NCI-H2107 treated with DMSO at 0.1 percent for 48 hours (cell line): ENCODE data around the gene CXCR5.

Experiments used
- DNase-seq: peaks from one replicate; lab custom pipeline; 2025; ENCODE audit not compliant: unreplicated experiment; lab: John Stamatoyannopoulos, UW

CXCR5 gene

DNA sequence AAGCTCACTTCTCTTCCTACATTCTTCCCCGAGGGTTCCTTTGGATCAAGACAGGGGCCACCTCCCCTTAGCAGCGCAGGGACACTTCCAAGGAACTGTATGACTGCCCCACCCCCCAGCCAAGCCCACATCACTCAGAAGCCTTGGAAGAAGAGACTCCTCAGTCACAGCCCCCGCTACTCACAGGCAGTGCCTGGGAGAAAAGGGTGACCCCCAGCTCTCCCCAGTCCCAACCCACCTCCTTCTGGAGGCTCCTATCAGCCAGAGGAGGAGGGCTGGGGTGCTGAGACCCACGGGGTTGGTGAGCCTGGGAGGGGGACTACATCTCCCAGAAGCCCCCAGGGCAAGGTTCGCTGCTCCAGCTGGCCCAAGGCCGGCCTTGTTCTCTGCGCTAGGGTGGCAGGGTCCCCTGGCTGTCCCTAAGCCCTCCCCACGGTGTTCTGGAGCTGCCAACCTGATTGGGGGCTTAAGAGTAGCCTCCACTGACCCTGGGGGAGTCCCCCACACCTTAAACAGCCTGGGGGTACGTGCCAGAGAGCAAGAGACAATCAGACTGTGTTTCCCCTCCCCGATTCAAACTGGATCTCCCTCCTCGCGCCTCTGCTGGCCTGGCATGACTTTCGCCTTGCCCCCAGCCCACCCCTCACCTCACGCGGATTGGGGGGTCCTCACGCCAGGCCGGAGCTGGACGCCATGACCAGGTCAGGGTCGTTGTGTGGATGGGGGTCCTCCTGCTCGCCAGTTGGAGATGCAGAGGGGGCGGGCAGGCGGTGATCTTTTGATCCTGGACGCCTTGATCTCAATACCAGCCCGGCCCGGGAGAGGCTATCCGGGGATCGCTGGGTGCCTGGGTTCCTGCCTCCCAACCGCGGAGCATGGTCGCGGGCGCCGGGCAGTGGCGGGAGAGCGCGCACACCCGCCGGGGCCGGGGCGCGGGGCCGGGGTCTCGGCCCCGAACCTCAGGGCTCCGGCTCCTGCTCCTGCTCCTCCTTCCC is 41.2 kb downstream of the CXCR5 start:
- no peak for DNase-seq

DNA sequence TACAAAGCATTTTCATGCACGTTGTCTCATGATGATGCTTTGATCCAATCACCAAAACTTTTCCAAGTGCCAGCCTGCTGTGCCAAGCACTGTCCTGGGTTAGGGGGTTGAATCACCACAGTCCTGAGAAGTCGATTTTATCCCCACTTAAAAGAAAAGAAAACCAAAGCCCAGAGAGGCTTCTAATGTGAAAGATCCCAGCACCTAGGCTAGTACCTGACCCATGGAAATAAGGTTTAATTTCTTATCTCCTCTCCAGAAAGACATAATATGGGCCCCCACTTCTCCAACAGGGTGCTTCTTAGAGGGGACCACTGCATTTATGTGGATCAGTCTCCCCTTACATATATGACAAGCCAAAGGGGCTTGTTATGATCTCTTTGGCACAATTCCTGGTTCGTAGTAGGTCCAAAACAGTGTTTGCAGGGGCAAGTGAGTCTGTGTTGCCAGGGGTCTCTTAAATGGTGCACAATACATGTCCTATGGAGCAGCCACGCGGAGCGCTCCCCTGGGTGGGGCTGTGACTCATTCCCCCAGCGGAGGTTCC is 43.9 kb downstream of the CXCR5 start:
- DNase-seq = no peak

- DNase-seq = peak; percentile 92
Measured at GRCh38 chr11:118928101-118928869, 44.6 kb downstream of the CXCR5 start.

DNA sequence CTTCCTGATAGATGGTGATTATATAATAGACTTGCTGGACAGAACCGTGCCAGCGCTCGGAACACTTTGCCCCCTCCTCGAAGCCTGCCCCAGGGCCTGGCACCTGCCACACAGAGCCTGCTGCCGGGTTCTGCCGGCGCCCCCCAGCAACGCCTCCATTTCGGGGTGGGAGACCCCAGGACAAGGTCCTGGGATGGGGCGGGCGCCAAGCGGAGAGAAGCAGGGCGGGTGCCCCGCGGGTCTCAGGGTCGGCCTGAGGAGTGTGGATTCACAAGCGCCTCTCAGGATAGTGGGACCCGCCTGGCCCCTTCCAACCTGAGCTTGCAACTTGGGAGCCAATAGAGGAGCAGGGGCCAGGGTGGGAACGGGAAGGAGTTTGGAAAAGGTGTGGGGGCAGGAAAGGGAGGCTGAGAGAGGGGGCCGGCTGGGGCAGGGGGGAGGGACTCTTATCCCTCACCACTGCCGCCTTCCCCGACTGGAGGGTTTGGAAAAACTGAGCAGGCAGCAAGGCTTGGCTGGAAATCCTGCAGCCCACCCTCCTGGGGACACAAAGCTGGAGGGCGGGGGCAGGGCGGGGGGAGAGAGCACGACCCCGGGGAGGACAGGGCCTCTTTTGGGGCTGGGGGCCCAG is 45.3 kb downstream of the CXCR5 start:
- DNase-seq = no peak

DNA sequence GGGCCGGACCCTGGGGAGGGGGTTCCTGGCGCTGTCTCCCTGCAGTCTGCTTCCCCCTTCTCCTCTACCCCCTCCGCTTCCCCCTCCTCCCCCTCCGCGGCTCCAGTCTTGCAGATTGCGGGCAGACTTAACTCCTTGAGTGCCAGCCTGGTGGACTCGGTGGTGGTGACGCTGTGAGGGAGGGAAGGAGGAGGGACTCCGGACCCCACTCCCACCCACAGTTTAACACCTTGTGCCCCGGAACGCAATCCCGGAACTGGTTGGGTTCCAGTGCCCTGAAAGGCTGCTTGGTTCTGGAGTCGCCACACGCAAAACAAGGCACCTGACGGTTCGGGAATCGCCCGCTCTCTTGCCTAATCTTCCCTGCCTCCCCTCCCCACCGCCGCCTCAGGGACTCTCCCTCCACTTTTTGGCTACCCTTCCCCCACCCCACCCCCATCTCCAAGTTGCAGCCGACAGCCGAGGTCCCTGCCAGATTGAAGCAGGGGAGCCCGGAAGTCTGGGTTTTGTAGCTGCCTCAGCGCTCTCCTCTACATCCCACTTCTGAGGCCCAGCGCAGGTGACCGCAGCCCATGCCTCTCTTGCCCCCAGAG is 45.9 kb downstream of the CXCR5 start:
- DNase-seq = peak; percentile 27

GRCh38 chr11:118930094-118930712 is 46.5 kb downstream of the CXCR5 start:
- peak; percentile 93 for DNase-seq

DNA sequence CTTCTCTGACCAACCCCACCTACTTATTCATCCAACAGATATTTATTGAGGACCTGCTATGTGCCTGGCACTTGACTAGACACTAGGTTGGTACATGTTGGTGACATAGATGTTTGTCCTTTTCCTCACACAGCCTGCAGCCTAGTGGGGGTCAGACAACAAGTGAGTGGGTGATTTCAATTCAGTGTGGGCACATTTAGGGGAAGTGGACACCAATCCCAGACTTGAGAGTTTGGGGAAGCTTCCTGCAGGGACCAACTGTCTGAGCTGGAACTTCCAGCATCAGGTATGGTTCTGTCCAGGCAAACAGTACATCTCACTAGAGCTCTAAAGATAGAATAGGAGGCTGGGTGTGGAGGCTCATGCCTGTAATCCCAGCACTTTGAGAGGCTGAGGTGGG is 47.9 kb downstream of the CXCR5 start:
- DNase-seq = no peak

- no peak for DNase-seq
Measured at GRCh38 chr11:118933486-118933885, 49.8 kb downstream of the CXCR5 start.

- DNase-seq = no peak
Measured at GRCh38 chr11:118935376-118935775, 51.7 kb downstream of the CXCR5 start.

- DNase-seq = no peak
Measured at GRCh38 chr11:118938491-118939403, 55.1 kb downstream of the CXCR5 start.

DNA sequence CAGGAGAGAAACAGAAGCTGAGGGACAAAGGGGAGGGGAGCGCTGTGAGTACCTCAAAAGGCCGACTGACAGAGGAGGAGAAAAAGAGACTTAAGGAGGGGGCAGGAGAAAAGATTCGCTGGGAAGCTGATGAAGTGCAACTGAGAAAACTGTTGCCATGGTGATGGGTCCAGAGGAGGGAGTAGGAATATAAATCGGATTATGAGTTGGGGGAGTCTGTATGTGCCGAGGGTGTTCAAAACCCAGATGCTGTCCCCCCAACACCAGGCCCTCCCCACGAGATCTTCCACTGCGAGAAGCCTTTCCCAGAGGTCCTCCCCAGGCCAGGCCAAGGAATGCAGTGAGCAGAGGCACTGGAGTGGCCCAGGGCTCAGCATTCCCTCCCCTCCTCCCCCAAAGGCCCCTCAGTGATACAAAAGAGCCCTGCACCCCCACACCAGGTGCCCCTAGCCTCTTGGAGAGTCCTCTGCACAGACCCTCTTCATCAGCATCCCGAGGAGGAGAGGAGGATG is 55.8 kb downstream of the CXCR5 start:
- no peak for DNase-seq

GRCh38 chr11:118939953-118940598 is 56.4 kb downstream of the CXCR5 start:
- DNase-seq = no peak

GRCh38 chr11:118947091-118947490 is 63.4 kb downstream of the CXCR5 start:
- no peak for DNase-seq
